C4-2B (cell line): Measurements from ENCODE around the gene MBD1.

ENCODE experiments used
- CTCF ChIP-seq: fragments of 450-650 bp; conservative IDR thresholded peaks from 2 replicates; pipeline ENCODE4 v1.5.1; 2017; ENCODE audit warnings: mild to moderate bottlenecking
- ZFX ChIP-seq: fragments of 450-650 bp; IDR thresholded peaks from 2 replicates; pipeline ENCODE4 v1.6.1; 2017

GRCh38 chr18:50310080-50310479, 28.8 kb upstream of the MBD1 start:
- no peak for TF ChIP-seq CTCF
- TF ChIP-seq ZFX = no peak
